PC-3 (cell line): ENCODE data around the gene SHQ1. TPM values are rescaled to one million over a fixed set of nuclear protein-coding genes. Genes with fewer than 3 reads are reported as not detected.

ENCODE experiments used
- ATAC-seq: fragments of 200-7000 bp; cut with Tn5 transposase; 2 replicates; pipeline ENCODE4 v1.9.1; 2020; ENCODE audit warnings: mild to moderate bottlenecking, moderate library complexity
- BruUV-seq: library from RNA; stranded (reverse); fragments of 400-500 nt; replicated peaks from 2 replicates; lab custom pipeline; 2021; lab: Mats Ljungman, UMichigan
- CTCF ChIA-PET: fragments of 300-600 bp; sonication (Branson Sonifier 250); formaldehyde crosslinking; loops from one replicate; lab custom pipeline; 2022; ENCODE audit warnings: antibody characterized with exemption; lab: Charles Lee
- POLR2A ChIA-PET: fragments of 300-600 bp; sonication (Branson Sonifier 250); formaldehyde crosslinking; loops from one replicate; lab custom pipeline; 2022; ENCODE audit warnings: antibody characterized with exemption; ENCODE audit not compliant: unreplicated experiment; lab: Charles Lee
- DNase-seq: peaks from one replicate; pipeline ENCODE4 v3.0.0-alpha.2; 2015
- H2AFZ ChIP-seq: fragments of 300-600 bp; sonication (generic); 2 replicates; pipeline ENCODE4 v1.6.0; 2016; ENCODE audit warnings: antibody characterized with exemption, low read length
- H3F3A ChIP-seq: fragments of 300-600 bp; sonication (generic); one replicate; pipeline ENCODE4 v1.6.0; 2017; ENCODE audit warnings: antibody characterized with exemption, low read length, control low read depth, mild to moderate bottlenecking; ENCODE audit not compliant: unreplicated experiment
- H3K27ac ChIP-seq: fragments of 300-600 bp; sonication (generic); 2 replicates; pipeline ENCODE4 v1.5.1; 2016; ENCODE audit warnings: mild to moderate bottlenecking, low read length
- H3K27me3 ChIP-seq: fragments of 300-600 bp; sonication (generic); 2 replicates; pipeline ENCODE4 v1.6.1; 2016; ENCODE audit warnings: low read length, mixed read lengths
- H3K36me3 ChIP-seq: fragments of 300-600 bp; sonication (generic); 2 replicates; pipeline ENCODE4 v1.6.1; 2016; ENCODE audit warnings: low read depth, mixed run types, low read length, mixed read lengths
- H3K4me1 ChIP-seq: fragments of 300-600 bp; sonication (generic); 2 replicates; pipeline ENCODE4 v1.5.1; 2016; ENCODE audit warnings: low read length; ENCODE audit not compliant: insufficient read depth
- H3K4me2 ChIP-seq: fragments of 300-600 bp; sonication (generic); 2 replicates; pipeline ENCODE4 v1.6.0; 2016; ENCODE audit warnings: low read length
- H3K4me3 ChIP-seq: fragments of 300-600 bp; sonication (generic); 2 replicates; pipeline ENCODE4 v1.5.1; 2016; ENCODE audit warnings: mild to moderate bottlenecking, low read length, mixed read lengths
- H3K79me2 ChIP-seq: fragments of 300-600 bp; sonication (generic); 2 replicates; pipeline ENCODE4 v1.6.1; 2017; ENCODE audit warnings: low read length, mixed read lengths
- H3K9ac ChIP-seq: fragments of 300-600 bp; sonication (generic); 2 replicates; pipeline ENCODE4 v1.6.0; 2016; ENCODE audit warnings: mild to moderate bottlenecking, low read length
- H3K9me2 ChIP-seq: fragments of 300-600 bp; sonication (generic); replicated peaks from 2 replicates; pipeline ENCODE4 v1.6.1; 2016; ENCODE audit warnings: mixed run types, low read length, mixed read lengths
- H3K9me3 ChIP-seq: fragments of 300-600 bp; sonication (generic); 2 replicates; pipeline ENCODE4 v1.6.1; 2016; ENCODE audit warnings: low read length, mixed read lengths
- H4K20me1 ChIP-seq: fragments of 300-600 bp; sonication (generic); 2 replicates; pipeline ENCODE4 v1.6.1; 2016; ENCODE audit warnings: low read length, mixed read lengths
- EZH2 ChIP-seq: fragments of 300-600 bp; sonication (generic); IDR thresholded peaks from one replicate; pipeline ENCODE4 v1.6.1; 2017; ENCODE audit warnings: antibody characterized with exemption, mild to moderate bottlenecking, low read length; ENCODE audit not compliant: unreplicated experiment
- EZH2phosphoT487 ChIP-seq: fragments of 300-600 bp; sonication (generic); IDR thresholded peaks from 2 replicates; pipeline ENCODE4 v1.6.1; 2018; ENCODE audit warnings: mild to moderate bottlenecking, antibody characterized with exemption, low read length, borderline replicate concordance
- intact Hi-C: fragments of 100-400 bp; cut with micrococcal nuclease; formaldehyde crosslinking; loops from 2 replicates; pipeline ENCODE4 v1.9.0; 2023
- total RNA-seq: library from RNA; depleted of rRNA; stranded (reverse); fragments of >200 nt; gene quantifications from 2 replicates; pipeline ENCODE4 v1.2.3, GENCODE V29; 2014
- TF ChIP-seq, protein P1 (sequence below): fragments of 300-600 bp; sonication (generic); conservative IDR thresholded peaks from 2 replicates; pipeline ENCODE4 v1.5.1; 2017; ENCODE audit warnings: antibody characterized with exemption, low read depth, mild to moderate bottlenecking, low read length

The SHQ1 gene
- total RNA-seq, 1 experiment from 2014 or later = 19.6 TPM

DNA sequence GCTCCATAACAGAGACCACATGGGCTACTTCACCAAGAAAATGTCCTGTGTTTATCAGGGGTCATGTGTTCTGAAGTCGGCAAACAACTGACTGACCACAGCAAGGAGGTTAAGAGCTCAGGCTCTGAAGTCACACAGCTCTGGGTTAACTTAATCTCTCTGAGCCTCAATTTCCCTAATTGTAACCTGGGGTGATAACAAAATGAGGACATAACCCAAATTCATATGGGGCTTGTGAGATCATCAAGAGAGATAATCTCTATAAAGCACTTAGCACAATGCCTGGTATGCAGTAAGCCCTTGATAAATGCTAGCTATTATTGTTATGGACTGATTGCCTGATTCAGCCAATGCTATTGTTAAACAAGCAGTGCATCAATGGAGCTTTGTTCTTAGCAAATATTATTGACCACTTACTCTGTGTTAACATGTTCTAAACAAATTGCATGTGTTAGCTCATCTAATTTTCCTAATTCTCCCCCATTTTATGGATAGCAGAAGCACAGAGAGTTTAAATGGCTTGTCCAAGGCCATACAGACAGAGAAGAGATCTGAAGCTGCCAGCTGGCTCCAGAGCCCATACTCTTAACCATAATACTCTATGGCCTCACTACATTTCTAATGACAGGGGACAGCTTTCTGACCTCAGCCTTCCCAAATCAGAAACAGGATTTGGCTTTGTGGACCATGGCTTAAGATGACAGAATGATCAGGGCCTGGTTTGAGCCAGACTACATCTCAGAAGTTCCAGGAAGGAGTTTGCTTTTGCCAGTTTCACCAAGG, 78.3 kb downstream of the SHQ1 start:
- Histone ChIP-seq H3K27me3 (no peaks in the 10 kb centered on the region), H3K27ac (no peak overlapping the region), H3K9me2 (no peaks in the 10 kb centered on the region), H3F3A (no peaks in the 10 kb centered on the region), H4K20me1 (no peaks in the 10 kb centered on the region), H3K79me2 (no peaks in the 10 kb centered on the region), H3K9me3 (no peaks in the 10 kb centered on the region), H3K4me3 (no peak overlapping the region), H3K36me3 (no peaks in the 10 kb centered on the region), H2AFZ (no peak overlapping the region), H3K4me2 (no peak overlapping the region), H3K4me1 (no peaks in the 10 kb centered on the region), H3K9ac (no peak overlapping the region)
- no TSS peak for BruUV-seq
- intact Hi-C loops = no loop called here
- DNase-seq = no peak
- ATAC-seq = no peak
- ChIA-PET POLR2A (no interaction called here), CTCF (no interaction called here)
- TF ChIP-seq, protein P1, sequence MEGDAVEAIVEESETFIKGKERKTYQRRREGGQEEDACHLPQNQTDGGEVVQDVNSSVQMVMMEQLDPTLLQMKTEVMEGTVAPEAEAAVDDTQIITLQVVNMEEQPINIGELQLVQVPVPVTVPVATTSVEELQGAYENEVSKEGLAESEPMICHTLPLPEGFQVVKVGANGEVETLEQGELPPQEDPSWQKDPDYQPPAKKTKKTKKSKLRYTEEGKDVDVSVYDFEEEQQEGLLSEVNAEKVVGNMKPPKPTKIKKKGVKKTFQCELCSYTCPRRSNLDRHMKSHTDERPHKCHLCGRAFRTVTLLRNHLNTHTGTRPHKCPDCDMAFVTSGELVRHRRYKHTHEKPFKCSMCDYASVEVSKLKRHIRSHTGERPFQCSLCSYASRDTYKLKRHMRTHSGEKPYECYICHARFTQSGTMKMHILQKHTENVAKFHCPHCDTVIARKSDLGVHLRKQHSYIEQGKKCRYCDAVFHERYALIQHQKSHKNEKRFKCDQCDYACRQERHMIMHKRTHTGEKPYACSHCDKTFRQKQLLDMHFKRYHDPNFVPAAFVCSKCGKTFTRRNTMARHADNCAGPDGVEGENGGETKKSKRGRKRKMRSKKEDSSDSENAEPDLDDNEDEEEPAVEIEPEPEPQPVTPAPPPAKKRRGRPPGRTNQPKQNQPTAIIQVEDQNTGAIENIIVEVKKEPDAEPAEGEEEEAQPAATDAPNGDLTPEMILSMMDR = no peak
- TF ChIP-seq EZH2phosphoT487 = no peak
- no peak for TF ChIP-seq EZH2

DNA sequence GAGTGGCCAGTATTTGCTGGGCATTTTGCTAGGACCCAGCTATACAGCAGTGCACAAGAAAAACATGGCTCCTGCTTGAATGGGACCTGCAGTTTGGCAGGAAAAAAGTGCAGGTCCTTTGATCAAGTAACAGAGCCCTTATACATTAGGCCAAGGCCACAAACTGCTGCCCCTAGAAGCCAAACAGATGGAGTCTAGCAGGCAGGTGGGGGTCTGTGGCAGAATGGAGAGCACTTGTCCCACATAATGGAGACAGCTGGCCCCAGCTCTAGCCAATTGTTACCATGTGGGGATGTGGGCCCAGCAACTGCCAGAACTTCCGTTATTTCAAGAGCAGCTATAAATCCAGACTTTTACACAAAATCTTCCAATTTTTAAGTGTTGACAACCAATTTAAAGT, 79.3 kb downstream of the SHQ1 start:
- ChIA-PET CTCF (no interaction called here), POLR2A (no interaction called here)
- no peak for DNase-seq
- TF ChIP-seq EZH2phosphoT487 (no peak), EZH2 (no peak)
- TF ChIP-seq, protein P1 = no peak
- BruUV-seq = no TSS peak
- no peaks in the 10 kb centered on the region for H3K79me2 ChIP-seq
- H3K4me1 ChIP-seq = no peaks in the 10 kb centered on the region
- no peaks in the 10 kb centered on the region for H3K9me3 ChIP-seq
- intact Hi-C loops = no loop called here
- H3K4me2 ChIP-seq = no peak overlapping the region
- H2AFZ ChIP-seq = no peak overlapping the region
- no peak overlapping the region for H3K27ac ChIP-seq
- no peak overlapping the region for H3K9ac ChIP-seq
- no peaks in the 10 kb centered on the region for H3K9me2 ChIP-seq
- H3K36me3 ChIP-seq = no peaks in the 10 kb centered on the region
- H3K4me3 ChIP-seq = no peak overlapping the region
- H3F3A ChIP-seq = no peaks in the 10 kb centered on the region
- no peak for ATAC-seq
- no peaks in the 10 kb centered on the region for H3K27me3 ChIP-seq
- no peaks in the 10 kb centered on the region for H4K20me1 ChIP-seq

DNA sequence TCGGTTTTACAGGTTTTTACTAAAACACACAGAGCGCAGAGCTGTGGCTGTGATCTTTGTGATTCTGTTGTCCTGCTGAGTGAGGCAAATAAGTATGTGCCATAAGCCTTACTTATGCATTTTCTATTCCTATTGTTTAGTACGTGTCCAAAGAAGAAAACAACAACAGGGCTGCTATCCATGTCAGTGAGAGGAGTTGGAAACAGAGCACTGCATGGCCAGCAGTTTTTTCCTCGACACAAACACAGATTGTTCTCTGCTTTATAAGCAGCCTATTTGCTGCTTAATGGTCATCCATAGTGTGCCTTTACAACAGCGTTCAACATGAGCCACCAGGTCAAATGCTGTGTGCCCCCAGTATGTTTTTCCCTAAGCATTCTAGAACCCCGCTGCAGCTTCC, 79.8 kb downstream of the SHQ1 start:
- CTCF ChIA-PET = no interaction called here
- H3F3A ChIP-seq = no peaks in the 10 kb centered on the region
- DNase-seq = no peak
- H3K9me2 ChIP-seq = no peaks in the 10 kb centered on the region
- H3K27ac ChIP-seq = no peak overlapping the region
- no TSS peak for BruUV-seq
- H3K27me3 ChIP-seq = no peaks in the 10 kb centered on the region
- intact Hi-C loops = no loop called here
- H2AFZ ChIP-seq = no peak overlapping the region
- H3K4me2 ChIP-seq = no peak overlapping the region
- POLR2A ChIA-PET = no interaction called here
- H3K9me3 ChIP-seq = no peaks in the 10 kb centered on the region
- no peak overlapping the region for H3K4me3 ChIP-seq
- no peaks in the 10 kb centered on the region for H3K4me1 ChIP-seq
- H3K9ac ChIP-seq = no peak overlapping the region
- TF ChIP-seq EZH2phosphoT487 (no peak), EZH2 (no peak)
- TF ChIP-seq, protein P1 = no peak
- ATAC-seq = no peak
- no peaks in the 10 kb centered on the region for H3K79me2 ChIP-seq
- no peaks in the 10 kb centered on the region for H4K20me1 ChIP-seq
- H3K36me3 ChIP-seq = no peaks in the 10 kb centered on the region
